ENCODE results near the gene ABCG4.

DNA sequence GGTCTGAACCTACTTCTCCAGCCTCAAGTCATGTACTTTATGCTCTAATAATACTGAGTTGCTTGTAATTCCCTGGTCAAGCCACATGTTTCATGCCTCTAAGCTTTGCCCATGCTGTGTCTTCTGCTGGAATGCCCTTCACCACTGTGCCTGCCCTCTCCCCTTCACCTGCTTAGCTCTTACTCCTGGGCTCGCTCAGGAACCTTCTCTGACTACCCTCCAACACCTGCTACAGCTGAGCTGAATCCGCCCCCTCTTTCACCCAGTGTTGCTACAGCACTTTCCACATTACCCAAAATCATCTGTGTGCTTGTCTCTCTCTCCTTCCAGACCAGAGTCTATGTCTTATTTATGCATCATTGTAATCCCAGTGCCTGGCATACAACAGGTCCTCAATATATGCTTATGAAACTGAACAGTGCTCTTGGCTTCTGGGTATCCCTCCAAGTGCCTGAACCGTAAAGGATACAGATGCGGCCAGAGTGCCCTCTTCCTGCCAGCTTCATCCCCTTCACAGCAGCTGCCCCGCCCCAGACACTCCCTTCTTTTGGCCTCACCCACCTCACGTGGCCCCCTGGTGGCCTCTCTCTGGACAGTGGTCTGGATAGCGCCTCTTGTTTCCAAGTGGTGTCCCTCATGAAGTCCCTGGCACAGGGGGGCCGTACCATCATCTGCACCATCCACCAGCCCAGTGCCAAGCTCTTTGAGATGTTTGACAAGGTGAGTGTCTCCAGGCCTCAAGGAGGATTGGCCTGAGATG, 7.1 kb downstream of the ABCG4 start:
- TF ChIP-seq POLR2A (IDR thresholded peaks at IDR 0.05) = no peak
- TF ChIP-seq, protein P1, sequence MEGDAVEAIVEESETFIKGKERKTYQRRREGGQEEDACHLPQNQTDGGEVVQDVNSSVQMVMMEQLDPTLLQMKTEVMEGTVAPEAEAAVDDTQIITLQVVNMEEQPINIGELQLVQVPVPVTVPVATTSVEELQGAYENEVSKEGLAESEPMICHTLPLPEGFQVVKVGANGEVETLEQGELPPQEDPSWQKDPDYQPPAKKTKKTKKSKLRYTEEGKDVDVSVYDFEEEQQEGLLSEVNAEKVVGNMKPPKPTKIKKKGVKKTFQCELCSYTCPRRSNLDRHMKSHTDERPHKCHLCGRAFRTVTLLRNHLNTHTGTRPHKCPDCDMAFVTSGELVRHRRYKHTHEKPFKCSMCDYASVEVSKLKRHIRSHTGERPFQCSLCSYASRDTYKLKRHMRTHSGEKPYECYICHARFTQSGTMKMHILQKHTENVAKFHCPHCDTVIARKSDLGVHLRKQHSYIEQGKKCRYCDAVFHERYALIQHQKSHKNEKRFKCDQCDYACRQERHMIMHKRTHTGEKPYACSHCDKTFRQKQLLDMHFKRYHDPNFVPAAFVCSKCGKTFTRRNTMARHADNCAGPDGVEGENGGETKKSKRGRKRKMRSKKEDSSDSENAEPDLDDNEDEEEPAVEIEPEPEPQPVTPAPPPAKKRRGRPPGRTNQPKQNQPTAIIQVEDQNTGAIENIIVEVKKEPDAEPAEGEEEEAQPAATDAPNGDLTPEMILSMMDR (IDR thresholded peaks at IDR 0.05) = no peak

Measured in adrenal gland (tissue), 5 donors.